ENCODE results near the gene CH25H.

GRCh38 chr10:89207181-89207800 lies at the start of gene CH25H:
- TF ChIP-seq, protein P1, sequence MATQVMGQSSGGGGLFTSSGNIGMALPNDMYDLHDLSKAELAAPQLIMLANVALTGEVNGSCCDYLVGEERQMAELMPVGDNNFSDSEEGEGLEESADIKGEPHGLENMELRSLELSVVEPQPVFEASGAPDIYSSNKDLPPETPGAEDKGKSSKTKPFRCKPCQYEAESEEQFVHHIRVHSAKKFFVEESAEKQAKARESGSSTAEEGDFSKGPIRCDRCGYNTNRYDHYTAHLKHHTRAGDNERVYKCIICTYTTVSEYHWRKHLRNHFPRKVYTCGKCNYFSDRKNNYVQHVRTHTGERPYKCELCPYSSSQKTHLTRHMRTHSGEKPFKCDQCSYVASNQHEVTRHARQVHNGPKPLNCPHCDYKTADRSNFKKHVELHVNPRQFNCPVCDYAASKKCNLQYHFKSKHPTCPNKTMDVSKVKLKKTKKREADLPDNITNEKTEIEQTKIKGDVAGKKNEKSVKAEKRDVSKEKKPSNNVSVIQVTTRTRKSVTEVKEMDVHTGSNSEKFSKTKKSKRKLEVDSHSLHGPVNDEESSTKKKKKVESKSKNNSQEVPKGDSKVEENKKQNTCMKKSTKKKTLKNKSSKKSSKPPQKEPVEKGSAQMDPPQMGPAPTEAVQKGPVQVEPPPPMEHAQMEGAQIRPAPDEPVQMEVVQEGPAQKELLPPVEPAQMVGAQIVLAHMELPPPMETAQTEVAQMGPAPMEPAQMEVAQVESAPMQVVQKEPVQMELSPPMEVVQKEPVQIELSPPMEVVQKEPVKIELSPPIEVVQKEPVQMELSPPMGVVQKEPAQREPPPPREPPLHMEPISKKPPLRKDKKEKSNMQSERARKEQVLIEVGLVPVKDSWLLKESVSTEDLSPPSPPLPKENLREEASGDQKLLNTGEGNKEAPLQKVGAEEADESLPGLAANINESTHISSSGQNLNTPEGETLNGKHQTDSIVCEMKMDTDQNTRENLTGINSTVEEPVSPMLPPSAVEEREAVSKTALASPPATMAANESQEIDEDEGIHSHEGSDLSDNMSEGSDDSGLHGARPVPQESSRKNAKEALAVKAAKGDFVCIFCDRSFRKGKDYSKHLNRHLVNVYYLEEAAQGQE (IDR thresholded peaks at IDR 0.05; ENCODE audit: insufficient read depth in 1 of 2, low read depth in 2 of 2, low read length in 2 of 2) = no peak
- peak; percentile 57; the same call in 1 of the 2 replicates for TF ChIP-seq POLR2AphosphoS5 (IDR thresholded peaks at IDR 0.05; ENCODE audit: low read depth, low read length)
